Panc1 (cell line): Measurements from ENCODE around the gene XCR1. TPM values are rescaled to one million over a fixed set of nuclear protein-coding genes. Genes with fewer than 3 reads are reported as not detected.

Experiments used
- ATAC-seq: fragments of 200-7000 bp; cut with Tn5 transposase; 2 replicates; pipeline ENCODE4 v1.9.1; 2020; ENCODE audit warnings: mild to moderate bottlenecking, moderate library complexity
- BruUV-seq: library from RNA; stranded (reverse); fragments of 400-500 nt; replicated peaks from 2 replicates; lab custom pipeline; 2021; lab: Mats Ljungman, UMichigan
- CTCF ChIA-PET: fragments of 300-600 bp; sonication (Branson Sonifier 250); formaldehyde crosslinking; loops from one replicate; lab custom pipeline; 2022; ENCODE audit warnings: antibody characterized with exemption; lab: Charles Lee
- POLR2A ChIA-PET: fragments of 300-600 bp; sonication (Branson Sonifier 250); formaldehyde crosslinking; loops from one replicate; lab custom pipeline; 2022; ENCODE audit warnings: antibody characterized with exemption; lab: Charles Lee
- DNase-seq: peaks from one replicate; pipeline ENCODE4 v3.0.0-alpha.2; 2010; ENCODE audit warnings: low read depth, low spot score
- H3K27ac ChIP-seq: 2 replicates; pipeline ENCODE4 v1.5.1; 2011; ENCODE audit warnings: mild to moderate bottlenecking, low read length, inconsistent platforms
- H3K27me3 ChIP-seq: fragments of 200-500 bp; sonication (Bioruptor generic); 2 replicates; pipeline ENCODE4 v1.6.0; 2014; ENCODE audit warnings: low read length, inconsistent platforms; ENCODE audit not compliant: control insufficient read depth, insufficient read depth
- H3K36me3 ChIP-seq: fragments of 200-500 bp; sonication (Bioruptor generic); 2 replicates; pipeline ENCODE4 v1.5.1; 2014; ENCODE audit warnings: inconsistent platforms, mild to moderate bottlenecking, low read length, moderate library complexity; ENCODE audit not compliant: control insufficient read depth, insufficient read depth
- H3K4me1 ChIP-seq: 2 replicates; pipeline ENCODE4 v1.5.1; 2011; ENCODE audit warnings: inconsistent platforms, mild to moderate bottlenecking, low read length, moderate library complexity; ENCODE audit not compliant: control insufficient read depth, insufficient read depth
- H3K4me3 ChIP-seq, 2 experiments: 2 replicates each; pipeline ENCODE4 v1.5.1; 2011 to 2012; ENCODE audit warnings: low read depth in 2 of 2, low read length in 2 of 2, mild to moderate bottlenecking in 2 of 2, inconsistent platforms in 1 of 2, moderate library complexity in 1 of 2
- H3K9me3 ChIP-seq: fragments of 200-500 bp; sonication (Bioruptor generic); 2 replicates; pipeline ENCODE4 v1.5.1; 2014; ENCODE audit warnings: low read depth, mild to moderate bottlenecking, inconsistent platforms, low read length, moderate library complexity; ENCODE audit not compliant: control insufficient read depth, insufficient read depth
- CTCF ChIP-seq: fragments of 450-650 bp; IDR thresholded peaks from 2 replicates; pipeline ENCODE4 v1.5.1; 2017; ENCODE audit warnings: mild to moderate bottlenecking
- POLR2AphosphoS5 ChIP-seq: IDR thresholded peaks from 2 replicates; pipeline ENCODE4 v1.6.1; 2012; ENCODE audit warnings: mild to moderate bottlenecking, low read depth, low read length, moderate library complexity
- REST ChIP-seq, 2 experiments: IDR thresholded peaks; 2 replicates each; pipeline ENCODE4 v1.6.1; 2011 to 2012; ENCODE audit warnings: low read depth in 2 of 2, control low read depth in 1 of 2, low read length in 1 of 2, mild to moderate bottlenecking in 1 of 2, moderate library complexity in 1 of 2; ENCODE audit not compliant: insufficient read depth in 1 of 2
- SIN3A ChIP-seq: IDR thresholded peaks from 2 replicates; pipeline ENCODE4 v1.6.1; 2012; ENCODE audit warnings: low read depth, mild to moderate bottlenecking, low read length, moderate library complexity, borderline replicate concordance; ENCODE audit not compliant: insufficient read depth
- TCF7L2 ChIP-seq: IDR thresholded peaks from 2 replicates; pipeline ENCODE4 v1.6.1; 2011; ENCODE audit warnings: mild to moderate bottlenecking, low read depth, low read length, inconsistent platforms
- in situ Hi-C: cut with HindIII; loops from 2 replicates; pipeline ENCODE4 v1.10.0; 2016; ENCODE audit warnings: low sequenced_read_pairs, low pct_unique_long_range_greater_than_20kb
- intact Hi-C: fragments of 100-400 bp; cut with micrococcal nuclease; formaldehyde crosslinking; loops from one replicate; pipeline ENCODE4 v1.10.0; 2022; ENCODE audit not compliant: unreplicated experiment
- total RNA-seq: library from RNA; stranded (reverse); gene quantifications from one replicate; pipeline ENCODE4 v1.2.1, GENCODE V29; 2021; ENCODE audit not compliant: unreplicated experiment

XCR1 gene
- total RNA-seq, 1 experiment from 2014 or later = not detected

- ATAC-seq (no peak), DNase-seq (no peak)
- Histone ChIP-seq H3K9me3 (no peaks in the 10 kb centered on the region), H3K36me3 (no peaks in the 10 kb centered on the region), H3K4me1 (no peaks in the 10 kb centered on the region), H3K27me3 (no peaks in the 10 kb centered on the region), H3K27ac (no peak overlapping the region), H3K4me3 (no peak overlapping the region)
- no TSS peak for BruUV-seq
- in situ Hi-C loops = no loop called here
- CTCF ChIA-PET = no interaction called here
- intact Hi-C loops = no loop called here
- POLR2A ChIA-PET = no interaction called here
- TF ChIP-seq POLR2AphosphoS5 (no peak), SIN3A (no peak), REST (IDR thresholded peaks at IDR 0.05; ENCODE audit: insufficient read depth in 1 of 2, low read depth in 2 of 2, low read length in 1 of 2) (no peak), TCF7L2 (no peak), CTCF (no peak)
These were observed 9.6 kb downstream of the XCR1 start for GRCh38 chr3:46017720-46018119.

- no peaks in the 10 kb centered on the region for H3K4me1 ChIP-seq
- POLR2A ChIA-PET = no interaction called here
- H3K4me3 ChIP-seq = no peak overlapping the region
- ATAC-seq (no peak), DNase-seq (no peak)
- H3K36me3 ChIP-seq = no peaks in the 10 kb centered on the region
- intact Hi-C loops (no loop called here), in situ Hi-C loops (no loop called here)
- no peak overlapping the region for H3K27ac ChIP-seq
- CTCF ChIA-PET = no interaction called here
- H3K9me3 ChIP-seq = no peaks in the 10 kb centered on the region
- no TSS peak for BruUV-seq
- no peak for TF ChIP-seq POLR2AphosphoS5
- no peaks in the 10 kb centered on the region for H3K27me3 ChIP-seq
These were observed 13.8 kb downstream of the XCR1 start for GRCh38 chr3:46013316-46014094.

GRCh38 chr3:46012246-46012645, 15.0 kb downstream of the XCR1 start:
- H3K27ac ChIP-seq = no peak overlapping the region
- ATAC-seq = no peak
- H3K9me3 ChIP-seq = no peaks in the 10 kb centered on the region
- in situ Hi-C loops (no loop called here), intact Hi-C loops (no loop called here)
- H3K4me1 ChIP-seq = no peaks in the 10 kb centered on the region
- ChIA-PET POLR2A (no interaction called here), CTCF (no interaction called here)
- BruUV-seq = no TSS peak
- no peaks in the 10 kb centered on the region for H3K27me3 ChIP-seq
- DNase-seq = no peak
- no peak overlapping the region for H3K4me3 ChIP-seq
- TF ChIP-seq POLR2AphosphoS5 = no peak
- no peak for TF ChIP-seq TCF7L2
- no peak for TF ChIP-seq CTCF
- TF ChIP-seq SIN3A = no peak
- no peak for TF ChIP-seq REST (IDR thresholded peaks at IDR 0.05; ENCODE audit: insufficient read depth in 1 of 2, low read depth in 2 of 2, low read length in 1 of 2)
- no peaks in the 10 kb centered on the region for H3K36me3 ChIP-seq
